Fibroblast of the aortic adventitia (primary cell): ENCODE results near the gene SETD4. TPM values are rescaled to one million over a fixed set of nuclear protein-coding genes. Genes with fewer than 3 reads are reported as not detected.
"Not testable (repeated sequence)": the region's sequence is repeated elsewhere in the genome, so short reads cannot be mapped to it uniquely, and the experiment has no call there.

ENCODE experiments used
- DNase-seq: peaks from one replicate; pipeline ENCODE4 v3.0.0-alpha.2; 2010; ENCODE audit warnings: low read depth
- H3K4me3 ChIP-seq: 2 replicates; pipeline ENCODE4 v1.5.1; 2011; ENCODE audit warnings: low read depth, mild to moderate bottlenecking, control low read depth, low read length, moderate library complexity
- CTCF ChIP-seq: IDR thresholded peaks from 2 replicates; pipeline ENCODE4 v1.5.1; 2011; ENCODE audit warnings: mild to moderate bottlenecking, low read length, control low read depth, inconsistent platforms; ENCODE audit not compliant: insufficient read depth
- total RNA-seq: library from RNA; depleted of rRNA; stranded (reverse); fragments of >200 nt; gene quantifications from 2 replicates; pipeline ENCODE4 v1.2.3, GENCODE V29; 2012; ENCODE audit warnings: low replicate concordance

SETD4 gene
- 21.4 and 22.8 TPM in 2 replicates for total RNA-seq

- no peak for TF ChIP-seq CTCF
- peak within 1 kb of the TSS; percentile 99 for H3K4me3 ChIP-seq
- peak; percentile 95 for DNase-seq
Measured at GRCh38 chr21:36060159-36060921, at the start of gene SETD4. SETD4 (minus strand) TSS chr21:36060526; CDS start chr21:36058888, 1,638 bp downstream.

- no peak for TF ChIP-seq CTCF
- no peak overlapping the region for H3K4me3 ChIP-seq
- DNase-seq = no peak
Measured at GRCh38 chr21:36109868-36110267, 49.5 kb upstream of the SETD4 start.

GRCh38 chr21:36105327-36105842 lies 45.1 kb upstream of the SETD4 start:
- no peak for TF ChIP-seq CTCF
- DNase-seq = no peak
- no peak overlapping the region for H3K4me3 ChIP-seq

GRCh38 chr21:36104317-36105300 lies 44.3 kb upstream of the SETD4 start:
- TF ChIP-seq CTCF = peak; percentile 65
- DNase-seq = peak; percentile 46
- H3K4me3 ChIP-seq = peak overlapping the region; percentile 35

GRCh38 chr21:36103434-36103833 lies 43.1 kb upstream of the SETD4 start:
- no peak for DNase-seq
- H3K4me3 ChIP-seq = no peak overlapping the region
- no peak for TF ChIP-seq CTCF

- TF ChIP-seq CTCF = no peak
- no peak overlapping the region for H3K4me3 ChIP-seq
- no peak for DNase-seq
Measured at GRCh38 chr21:36100971-36101641, 40.8 kb upstream of the SETD4 start.

- not testable (repeated sequence) for DNase-seq, H3K4me3 ChIP-seq
Measured at GRCh38 chr21:36099695-36100211, 39.4 kb upstream of the SETD4 start.
